Natural killer cell (primary cell): Measurements from ENCODE around the gene HTD2. TPM values are rescaled to one million over a fixed set of nuclear protein-coding genes. Genes with fewer than 3 reads are reported as not detected.

Source experiments
- ATAC-seq, 3 donors: fragments of 150-1000 bp in 2 of 3; fragments of 200-7000 bp in 1 of 3; cut with Tn5 transposase; 1 replicate in 1 of 3; 2 replicates in 2 of 3; pipeline ENCODE4 v1.10.0; 2021; ENCODE audit warnings: mild to moderate bottlenecking in 2 of 3, moderate library complexity in 2 of 3
- DNase-seq, 2 donors: peaks; one replicate each; pipeline versions ENCODE4 v3.0.0 to v3.0.0-alpha.2; 2013 to 2021; ENCODE audit warnings: mixed read lengths in 1 of 2
- H3K27ac ChIP-seq: one replicate; pipeline ENCODE4 v1.5.1; 2013; ENCODE audit warnings: mild to moderate bottlenecking, low read length
- H3K27me3 ChIP-seq: one replicate; pipeline ENCODE4 v1.6.1; 2013; ENCODE audit warnings: low read length; ENCODE audit not compliant: control insufficient read depth, insufficient read depth
- H3K36me3 ChIP-seq: one replicate; pipeline ENCODE4 v1.6.1; 2013; ENCODE audit warnings: low read length; ENCODE audit not compliant: control insufficient read depth, insufficient read depth
- H3K4me1 ChIP-seq: one replicate; pipeline ENCODE4 v1.6.1; 2013; ENCODE audit warnings: low read length; ENCODE audit not compliant: control insufficient read depth, insufficient read depth
- H3K4me3 ChIP-seq: one replicate; pipeline ENCODE4 v1.5.1; 2013; ENCODE audit warnings: low read length
- H3K9me3 ChIP-seq: one replicate; pipeline ENCODE4 v1.6.1; 2013; ENCODE audit warnings: low read length; ENCODE audit not compliant: control insufficient read depth, insufficient read depth
- H3K27ac Mint-ChIP-seq, 2 donors: one replicate each; pipeline ENCODE4 v1.8.0; 2022; ENCODE audit warnings: mild to moderate bottlenecking in 2 of 2, mixed read lengths in 2 of 2, moderate library complexity in 1 of 2
- H3K27me3 Mint-ChIP-seq, 2 donors: one replicate each; pipeline ENCODE4 v1.8.0; 2022; ENCODE audit warnings: low read depth in 2 of 2, mixed read lengths in 2 of 2
- H3K36me3 Mint-ChIP-seq: one replicate; pipeline ENCODE4 v1.8.0; 2022; ENCODE audit warnings: mixed read lengths
- H3K4me1 Mint-ChIP-seq, 2 donors: one replicate each; pipeline ENCODE4 v1.8.0; 2022; ENCODE audit warnings: mixed read lengths in 2 of 2
- H3K4me3 Mint-ChIP-seq: one replicate; pipeline ENCODE4 v1.8.0; 2022; ENCODE audit warnings: mild to moderate bottlenecking, moderate library complexity, mixed read lengths
- H3K9me3 Mint-ChIP-seq, 2 donors: one replicate each; pipeline ENCODE4 v1.8.0; 2022; ENCODE audit warnings: mixed read lengths in 2 of 2
- CTCF ChIP-seq: fragments of 200-600 bp; IDR thresholded peaks from one replicate; pipeline ENCODE4 v1.8.0; 2022; ENCODE audit warnings: antibody characterized with exemption
- WGBS: methylation state at CpG from one replicate; pipeline ENCODE4 v1.1.7; 2013; ENCODE audit warnings: missing lambda C conversion rate; ENCODE audit not compliant: insufficient coverage; 5-methylcytosine and 5-hydroxymethylcytosine counted together
- intact Hi-C: fragments of 100-400 bp; cut with micrococcal nuclease; formaldehyde crosslinking; loops from one replicate; pipeline ENCODE4 v1.14.2; 2022
- total RNA-seq, 4 donors: library from RNA; stranded (reverse); fragments of 120-200 nt in 1 of 4; gene quantifications; one replicate each; pipeline versions ENCODE4 v1.2.3 to v1.2.4, GENCODE V29; 2013 to 2022

HTD2 gene
- total RNA-seq, 3 donors from 2014 or later (not counting 1 experiment from before 2014, with no cell fraction given), result 3.3 to 5.5 (median 3.7) TPM

- ATAC-seq, result no peak
- no peaks in the 10 kb centered on the region for H3K36me3 Mint-ChIP-seq
Observed at GRCh38 chr3:58355179-58355578, 48.9 kb downstream of the HTD2 start.

GRCh38 chr3:58356054-58356453 is 49.7 kb downstream of the HTD2 start:
- ATAC-seq, result no peak
- intact Hi-C loops, result no loop called here
- Mint-ChIP-seq H3K27me3 (no peaks in the 10 kb centered on the region), H3K36me3 (no peaks in the 10 kb centered on the region), H3K4me1 (peaks cover 64 to 68% of the 10 kb centered on the region in 2 donors), H3K4me3 (no peak overlapping the region), H3K9me3 (no peaks in the 10 kb centered on the region), H3K27ac (peak overlapping the region; percentile 36 to 60)
- H3K4me3 ChIP-seq, result no peak overlapping the region
- no peaks in the 10 kb centered on the region for H3K36me3 ChIP-seq
- no peak for TF ChIP-seq CTCF
- peak overlapping the region; percentile 36 for H3K27ac ChIP-seq
- H3K27me3 ChIP-seq, result no peaks in the 10 kb centered on the region
- peaks cover 52% of the 10 kb centered on the region for H3K4me1 ChIP-seq
- DNase-seq, result no peak
- WGBS, result 31% methylated on average over 4 of the region's 4 CpGs
- H3K9me3 ChIP-seq, result no peaks in the 10 kb centered on the region

More at GRCh38 chr3:58355179-58355578, 48.9 kb downstream of the HTD2 start:
- 64% methylated on average over 8 of the region's 8 CpGs for WGBS
- peaks cover 58% of the 10 kb centered on the region for H3K4me1 ChIP-seq
- H3K27me3 ChIP-seq, result no peaks in the 10 kb centered on the region
- Mint-ChIP-seq H3K9me3 (no peaks in the 10 kb centered on the region), H3K4me3 (peak overlapping the region; percentile 6), H3K27me3 (no peaks in the 10 kb centered on the region), H3K27ac (peak overlapping the region; percentile 89 to 95), H3K4me1 (peaks cover 73 to 77% of the 10 kb centered on the region in 2 donors)
- no peaks in the 10 kb centered on the region for H3K36me3 ChIP-seq
- no peak for DNase-seq
- peak overlapping the region; percentile 46 for H3K27ac ChIP-seq
- no peak overlapping the region for H3K4me3 ChIP-seq
- no peaks in the 10 kb centered on the region for H3K9me3 ChIP-seq
- no peak for TF ChIP-seq CTCF
- intact Hi-C loops, result no loop called here

- peaks cover 43% of the 10 kb centered on the region for H3K4me1 ChIP-seq
- intact Hi-C loops, result no loop called here
Observed at GRCh38 chr3:58357402-58357801, 51.1 kb downstream of the HTD2 start.

More at GRCh38 chr3:58357402-58357801, 51.1 kb downstream of the HTD2 start:
- Mint-ChIP-seq H3K27me3 (no peaks in the 10 kb centered on the region), H3K27ac (peak overlapping the region; percentile 65 to 74), H3K9me3 (no peaks in the 10 kb centered on the region), H3K4me3 (peak overlapping the region; percentile 22), H3K4me1 (peaks cover 62 to 64% of the 10 kb centered on the region in 2 donors), H3K36me3 (no peaks in the 10 kb centered on the region)
- H3K36me3 ChIP-seq, result no peaks in the 10 kb centered on the region
- no peaks in the 10 kb centered on the region for H3K27me3 ChIP-seq
- peak overlapping the region; percentile 21 for H3K27ac ChIP-seq
- ATAC-seq (peak in 2 of 3 donors; percentile 24 to 42), DNase-seq (no peak)
- WGBS, result 58% methylated on average over 2 of the region's 3 CpGs
- H3K9me3 ChIP-seq, result no peaks in the 10 kb centered on the region
- no peak overlapping the region for H3K4me3 ChIP-seq
- TF ChIP-seq CTCF, result no peak
